HG03135 (cell line): ENCODE data around the gene ZNF232.
"Not testable (repeated sequence)": the region's sequence is repeated elsewhere in the genome, so short reads cannot be mapped to it uniquely, and the experiment has no call there.

Experiments
- ATAC-seq: cut with Tn5 transposase; IDR thresholded peaks from one replicate; pipeline ENCODE4 v1.9.1; 2021; ENCODE audit warnings: mild to moderate bottlenecking, moderate library complexity; ENCODE audit not compliant: unreplicated experiment

Gene ZNF232

DNA sequence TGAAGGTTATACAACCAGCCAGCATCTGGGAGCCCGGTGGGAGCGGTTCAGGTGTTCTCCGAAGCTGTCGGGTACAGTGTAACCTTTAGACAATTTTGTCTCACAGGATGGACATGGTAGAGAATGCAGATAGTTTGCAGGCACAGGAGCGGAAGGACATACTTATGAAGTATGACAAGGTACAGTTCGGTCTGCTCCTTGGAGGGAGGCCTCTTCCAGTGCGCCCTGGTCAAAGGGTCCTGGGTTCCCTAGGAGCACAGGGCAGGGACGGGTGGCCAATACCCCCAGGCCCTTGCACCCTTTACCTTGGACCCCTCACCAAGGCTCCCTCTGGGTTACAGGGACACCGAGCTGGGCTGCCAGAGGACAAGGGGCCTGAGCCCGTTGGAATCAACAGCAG lies 18.6 kb upstream of the ZNF232 start:
- ATAC-seq = not testable (repeated sequence)

GRCh38 chr17:5129770-5130169 lies 18.1 kb upstream of the ZNF232 start:
- not testable (repeated sequence) for ATAC-seq

DNA sequence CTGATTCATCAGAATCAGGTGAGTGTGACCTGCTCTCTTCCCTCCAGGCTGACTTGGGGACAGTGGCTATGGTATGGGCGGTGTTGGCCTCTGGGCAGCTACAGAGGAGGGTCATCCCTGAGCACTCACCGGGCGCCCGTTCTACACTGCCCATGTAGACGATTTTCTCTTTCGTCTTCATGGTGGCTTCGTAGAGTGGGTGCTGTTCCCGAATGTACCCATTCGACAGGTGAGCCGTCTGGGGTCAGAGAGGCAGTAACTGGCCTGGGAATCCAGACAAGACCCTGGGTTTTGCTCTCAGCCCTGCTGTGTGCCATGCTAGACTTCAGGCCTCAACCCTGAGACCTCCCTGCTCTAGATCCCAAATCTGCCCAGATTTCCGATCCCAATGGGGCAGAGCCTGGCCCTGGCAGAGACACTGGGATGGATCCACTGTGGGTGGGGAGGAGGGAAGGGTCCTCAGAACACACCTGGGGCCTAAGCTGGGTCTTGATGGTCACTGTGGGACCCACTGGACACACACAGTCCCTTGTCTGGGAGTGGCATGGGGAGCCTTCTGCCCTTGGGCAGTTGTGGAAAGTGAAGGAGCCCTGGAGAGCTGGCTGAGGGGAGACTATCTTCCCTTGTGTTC lies 17.3 kb upstream of the ZNF232 start:
- no peak for ATAC-seq

DNA sequence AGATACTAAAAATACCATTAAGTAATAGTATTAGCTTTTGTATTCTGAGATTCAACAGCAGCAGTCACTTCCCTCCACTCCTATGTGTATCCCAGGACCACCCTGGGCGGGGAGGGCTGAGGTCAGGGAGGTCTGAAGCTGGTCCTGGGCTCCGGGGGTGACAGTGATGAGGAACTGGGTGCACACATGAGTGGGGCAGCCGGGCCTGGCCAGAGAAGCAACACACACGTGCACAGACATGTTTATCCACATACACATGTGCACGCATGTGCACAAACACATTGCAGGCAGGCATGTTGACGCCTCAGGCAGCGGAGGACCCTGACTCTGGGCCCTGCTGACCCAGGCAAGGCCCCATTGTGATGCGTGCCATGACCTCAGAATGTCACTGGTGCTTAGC lies 16.7 kb upstream of the ZNF232 start:
- not testable (repeated sequence) for ATAC-seq

DNA sequence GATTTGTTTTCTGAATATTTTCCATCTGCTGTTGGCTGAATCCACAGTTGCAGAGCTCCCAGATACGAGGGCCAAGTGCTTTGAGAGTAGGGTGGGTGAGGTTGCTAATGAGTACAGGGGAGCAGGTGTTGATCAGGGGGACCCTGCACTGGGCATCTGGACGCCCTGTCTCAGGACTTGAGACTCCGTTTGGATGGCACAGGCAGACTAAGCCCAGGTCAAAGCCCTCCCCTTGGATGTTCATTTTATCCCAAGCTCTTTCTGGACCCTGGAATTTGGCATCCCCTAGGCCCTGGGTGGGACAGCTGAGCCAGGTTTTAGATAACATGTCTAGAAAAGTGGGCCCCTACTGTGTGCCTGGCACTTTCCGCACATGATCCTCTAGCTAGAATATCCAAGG lies 16.2 kb upstream of the ZNF232 start:
- no peak for ATAC-seq

DNA sequence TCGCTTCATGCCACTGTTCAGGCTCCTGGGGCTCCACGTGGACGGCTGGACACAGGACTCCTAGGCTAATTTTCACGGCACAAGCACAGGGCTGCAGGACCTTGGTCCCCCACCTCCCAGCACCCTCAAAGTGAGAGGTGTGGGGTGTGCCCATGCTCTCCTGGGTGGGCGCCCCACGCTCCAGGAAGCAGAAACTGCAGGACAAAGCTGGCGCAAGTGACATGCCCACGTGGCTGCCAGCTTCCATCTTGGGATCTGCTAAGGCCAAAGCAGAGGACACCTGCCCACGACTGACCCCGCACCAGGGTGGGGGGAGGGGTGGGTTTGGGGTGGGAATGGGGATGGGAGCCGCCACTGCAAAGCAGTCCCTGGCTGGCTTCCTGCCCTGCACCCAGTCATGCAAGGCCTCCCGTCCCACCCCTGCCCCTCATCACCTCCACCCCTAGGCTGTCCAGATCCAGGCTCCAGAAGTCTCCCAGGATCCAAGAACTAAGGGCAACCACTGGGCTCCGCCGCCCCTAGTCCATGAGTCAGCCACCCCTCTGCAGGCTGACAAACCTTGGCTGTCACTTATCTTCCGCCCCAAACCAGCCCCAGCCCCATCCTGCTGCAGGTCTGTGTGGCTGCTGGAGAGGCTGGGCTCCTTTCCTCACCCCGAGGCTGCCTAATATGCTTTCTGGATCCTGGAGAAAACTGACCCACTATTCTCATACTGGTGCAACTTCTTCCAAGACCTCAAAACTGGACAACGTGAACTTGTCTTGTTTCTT lies 15.2 kb upstream of the ZNF232 start:
- no peak for ATAC-seq

GRCh38 chr17:5124896-5125295 lies 13.2 kb upstream of the ZNF232 start:
- not testable (repeated sequence) for ATAC-seq

GRCh38 chr17:5124125-5124760 lies 12.6 kb upstream of the ZNF232 start:
- not testable (repeated sequence) for ATAC-seq

DNA sequence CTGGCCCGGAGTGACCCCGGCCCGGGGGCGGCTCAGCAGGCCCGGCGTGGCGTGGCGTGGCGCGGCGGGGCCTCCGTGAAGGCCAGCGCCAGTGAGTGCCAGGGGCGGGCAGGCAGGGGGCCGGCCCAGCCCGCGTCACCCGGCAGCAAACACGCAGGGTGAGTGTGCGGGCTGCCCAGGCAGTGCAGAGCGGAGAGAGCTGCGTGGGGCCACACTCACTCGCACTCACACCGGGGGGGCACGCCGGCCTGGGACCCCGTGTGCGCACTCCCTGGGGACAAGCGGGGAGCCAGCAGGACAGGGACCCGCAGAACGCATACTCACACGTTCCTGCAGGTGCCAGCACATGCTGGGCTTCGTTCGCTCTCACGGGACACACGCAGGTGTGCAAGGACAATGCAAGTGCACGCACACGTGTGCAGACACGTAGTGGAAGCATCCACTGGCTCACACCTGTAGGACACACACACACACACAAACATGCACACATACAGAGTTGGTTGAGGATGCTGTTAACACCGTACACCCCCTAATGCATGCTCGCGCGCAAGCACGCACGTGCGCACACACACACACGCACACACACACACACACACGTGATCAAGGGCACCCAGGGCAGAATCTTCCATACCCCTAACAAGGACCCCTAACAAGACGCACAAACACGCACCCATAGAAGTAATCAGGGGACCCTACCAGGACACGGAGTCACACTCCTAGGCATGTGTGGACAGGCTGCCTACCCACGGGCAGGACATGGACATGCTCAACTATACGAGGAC lies 11.9 kb upstream of the ZNF232 start:
- no peak for ATAC-seq

GRCh38 chr17:5122586-5123342 lies 11.1 kb upstream of the ZNF232 start:
- no peak for ATAC-seq

GRCh38 chr17:5122056-5122455 lies 10.4 kb upstream of the ZNF232 start:
- ATAC-seq = not testable (repeated sequence)

- no peak for ATAC-seq
Observed at GRCh38 chr17:5121186-5121841, 9.6 kb upstream of the ZNF232 start.

DNA sequence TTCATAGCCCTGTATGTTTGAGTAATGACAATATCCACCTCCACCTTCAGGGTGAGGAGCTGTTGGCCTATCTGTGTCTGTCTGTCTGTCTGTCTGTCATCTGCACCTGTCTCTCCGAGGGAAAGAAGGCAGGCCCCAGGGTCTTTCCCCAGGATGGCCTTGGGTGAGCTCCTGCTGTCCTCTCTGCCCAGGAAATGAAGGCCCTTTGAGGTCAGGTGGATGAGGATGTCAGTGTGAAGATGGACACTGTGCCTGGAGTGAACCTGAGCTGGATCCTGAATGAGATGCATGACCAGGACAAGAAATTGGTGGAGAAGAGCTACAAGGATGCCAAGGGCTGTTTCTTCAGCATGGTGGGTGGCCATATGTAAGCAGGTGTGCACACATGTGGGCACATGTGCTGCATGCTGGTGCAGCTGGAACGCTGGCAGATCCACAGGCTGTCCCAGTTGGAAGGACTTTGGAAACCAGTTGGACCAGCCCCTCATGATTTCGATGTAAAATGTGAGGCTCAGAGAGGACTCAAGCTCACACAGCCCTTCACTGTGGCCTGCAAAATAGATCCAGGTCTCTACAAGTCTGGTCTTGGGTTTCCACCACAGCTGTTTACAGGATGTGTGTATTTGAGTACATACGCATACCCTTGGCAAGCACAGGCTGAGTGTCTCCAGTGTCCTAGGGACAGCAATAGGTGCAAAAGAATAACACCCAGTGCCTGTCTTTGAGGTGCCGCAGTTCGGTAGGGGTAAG lies 8.9 kb upstream of the ZNF232 start:
- not testable (repeated sequence) for ATAC-seq

DNA sequence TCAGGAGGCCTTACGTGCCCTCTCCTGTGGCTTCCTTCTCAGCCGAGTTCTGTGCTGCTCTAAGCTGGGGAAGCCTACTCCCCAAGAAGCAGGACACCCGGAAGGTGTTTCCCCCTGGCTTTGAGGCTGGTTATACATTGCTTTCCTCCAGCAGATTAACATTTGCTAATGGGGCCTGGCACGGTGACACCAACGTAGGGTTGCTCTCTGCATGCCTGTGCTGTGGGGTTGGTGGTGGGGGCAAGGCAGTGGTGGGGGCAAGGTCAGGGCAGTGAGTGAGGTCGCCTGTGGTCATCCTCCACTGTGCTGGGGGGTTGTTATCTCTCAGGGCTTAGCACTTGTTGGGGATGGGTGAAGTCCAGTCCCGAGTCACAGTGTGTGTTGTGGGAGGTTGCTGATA lies 8.4 kb upstream of the ZNF232 start:
- no peak for ATAC-seq

GRCh38 chr17:5118219-5118618 lies 6.5 kb upstream of the ZNF232 start:
- ATAC-seq = no peak

DNA sequence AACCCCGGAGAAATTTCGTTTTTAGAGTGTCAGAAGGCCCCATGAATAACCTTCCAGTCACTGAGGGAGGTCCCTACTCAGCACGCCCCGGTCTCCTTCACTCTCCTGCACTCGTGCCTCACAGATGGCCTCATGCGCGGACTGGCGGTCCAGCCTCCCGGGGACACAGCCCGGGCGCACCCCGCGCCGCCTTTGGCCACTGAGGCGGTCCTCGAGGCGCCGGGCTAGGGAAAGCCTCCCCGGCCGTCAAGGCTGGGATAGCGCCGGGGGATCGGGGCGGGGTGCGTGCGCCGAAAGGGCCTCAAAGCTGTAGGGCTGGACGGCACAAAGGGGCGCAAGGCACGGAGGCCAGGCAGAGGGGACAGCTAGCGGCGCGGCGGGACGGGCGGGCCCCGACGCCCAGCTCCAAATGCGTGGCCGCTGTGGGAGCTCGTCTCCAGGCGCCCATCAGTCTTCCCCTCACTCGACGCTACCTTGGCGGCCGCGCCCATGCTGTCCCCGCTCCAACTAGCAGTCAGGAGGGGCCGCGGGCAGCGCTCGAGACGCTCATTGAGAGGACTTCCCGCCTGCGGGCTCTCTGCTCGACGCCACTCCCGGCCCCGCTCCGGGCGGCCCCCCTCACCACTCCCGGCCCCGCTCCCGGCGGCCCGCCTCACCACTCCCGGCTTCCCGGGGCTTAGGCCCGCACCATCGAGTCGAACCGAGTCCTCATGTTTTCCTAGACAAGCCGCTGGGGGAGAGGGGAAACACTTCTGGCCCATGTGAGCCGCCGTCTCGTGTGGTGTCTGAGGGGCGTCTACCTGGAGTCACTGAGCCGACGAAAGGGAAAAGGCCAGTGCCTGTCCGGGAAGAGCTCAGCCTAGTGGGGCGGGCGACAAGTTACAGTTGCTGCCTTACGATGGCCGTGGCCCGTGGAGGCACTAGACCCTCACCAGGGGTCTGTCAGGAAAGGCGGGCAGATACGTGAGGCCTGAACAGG lies 4.3 kb upstream of the ZNF232 start, which contains the start of gene USP6:
Gene USP6 (plus strand): TSS at position 360 of the 979 bp plus-strand sequence. CDS start 14,336 bp downstream, outside the sequence.
- no peak for ATAC-seq

- ATAC-seq = no peak
Observed at GRCh38 chr17:5110816-5111215, 862 bp downstream of the ZNF232 start.

DNA sequence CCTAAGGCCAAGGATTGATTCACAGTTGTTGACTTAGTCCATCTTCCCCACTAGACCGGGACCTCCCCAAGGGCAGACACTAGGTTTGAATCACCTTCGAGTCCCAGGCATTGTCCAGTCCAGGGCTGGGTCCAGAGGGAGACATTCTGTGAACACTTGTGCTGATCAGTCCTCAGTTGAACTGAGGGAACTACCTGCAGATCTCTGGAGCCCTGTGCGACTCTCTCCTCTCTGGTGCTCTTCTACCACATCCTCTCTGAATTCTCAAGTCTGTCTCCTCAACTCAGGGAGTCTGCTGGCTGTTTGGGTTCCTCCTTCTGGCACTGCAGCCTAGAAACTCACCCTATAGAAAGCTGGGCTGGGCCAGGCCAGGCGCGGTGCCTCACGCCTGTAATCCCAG lies 10.8 kb downstream of the ZNF232 start:
- ATAC-seq = no peak
